GM19452 (cell line): ENCODE data around the gene PHOX2A.
"Not testable (repeated sequence)": the region's sequence is repeated elsewhere in the genome, so short reads cannot be mapped to it uniquely, and the experiment has no call there.

Experiments
- ATAC-seq: cut with Tn5 transposase; IDR thresholded peaks from one replicate; pipeline ENCODE4 v1.9.1; 2021; ENCODE audit not compliant: unreplicated experiment

The PHOX2A gene

GRCh38 chr11:72244060-72244360, at the start of gene PHOX2A:
TSS of gene PHOX2A (minus strand) at chr11:72244176. CDS start at chr11:72244004, 172 bp downstream.
- ATAC-seq: no peak

GRCh38 chr11:72293391-72293790, 49.4 kb upstream of the PHOX2A start:
- ATAC-seq: no peak

GRCh38 chr11:72292106-72292785, 48.3 kb upstream of the PHOX2A start:
- no peak for ATAC-seq

GRCh38 chr11:72290741-72291140, 46.8 kb upstream of the PHOX2A start:
- not testable (repeated sequence) for ATAC-seq

GRCh38 chr11:72287293-72287692, 43.3 kb upstream of the PHOX2A start:
- ATAC-seq: no peak

- ATAC-seq: no peak
Observed at GRCh38 chr11:72283947-72284346, 40.0 kb upstream of the PHOX2A start.

- no peak for ATAC-seq
Observed at GRCh38 chr11:72280726-72281315, 36.8 kb upstream of the PHOX2A start.

- ATAC-seq: no peak
Observed at GRCh38 chr11:72280037-72280436, 36.1 kb upstream of the PHOX2A start.

- ATAC-seq: no peak
Observed at GRCh38 chr11:72278905-72279304, 34.9 kb upstream of the PHOX2A start.

GRCh38 chr11:72274435-72274834, 30.5 kb upstream of the PHOX2A start:
- no peak for ATAC-seq

GRCh38 chr11:72271980-72272379, 28.0 kb upstream of the PHOX2A start:
- ATAC-seq: no peak

- ATAC-seq: no peak
Observed at GRCh38 chr11:72267956-72268617, 24.1 kb upstream of the PHOX2A start.

GRCh38 chr11:72266960-72267359, 23.0 kb upstream of the PHOX2A start:
- ATAC-seq: not testable (repeated sequence)

GRCh38 chr11:72265951-72266350, 22.0 kb upstream of the PHOX2A start:
- ATAC-seq: no peak

GRCh38 chr11:72263361-72263760, 19.4 kb upstream of the PHOX2A start:
- ATAC-seq: no peak

- ATAC-seq: no peak
Observed at GRCh38 chr11:72260574-72260973, 16.6 kb upstream of the PHOX2A start.

GRCh38 chr11:72259490-72259889, 15.5 kb upstream of the PHOX2A start:
- ATAC-seq: no peak

GRCh38 chr11:72257570-72257969, 13.6 kb upstream of the PHOX2A start:
- no peak for ATAC-seq

- no peak for ATAC-seq
Observed at GRCh38 chr11:72254299-72254993, 10.5 kb upstream of the PHOX2A start.

GRCh38 chr11:72253392-72253791, 9.4 kb upstream of the PHOX2A start:
- no peak for ATAC-seq

GRCh38 chr11:72251614-72252013, 7.6 kb upstream of the PHOX2A start:
- ATAC-seq: no peak
